Spinal cord (tissue), 10 donors: ENCODE results near the gene CXCR5. TPM values are rescaled to one million over a fixed set of nuclear protein-coding genes. Genes with fewer than 3 reads are reported as not detected.

ENCODE experiments used
- DNase-seq, 6 donors: peaks; one replicate each; pipeline versions ENCODE4 v3.0.0 to v3.0.0-alpha.2; 2013 to 2015; ENCODE audit warnings: low spot score in 6 of 6, low read depth in 4 of 6
- H3K27ac ChIP-seq: one replicate; pipeline ENCODE4 v1.5.1; 2013; ENCODE audit warnings: low read depth, low read length, control low read depth
- H3K27me3 ChIP-seq: one replicate; pipeline ENCODE4 v1.6.1; 2013; ENCODE audit warnings: low read length; ENCODE audit not compliant: control insufficient read depth, insufficient read depth
- H3K36me3 ChIP-seq: one replicate; pipeline ENCODE4 v1.6.1; 2013; ENCODE audit warnings: low read length; ENCODE audit not compliant: control insufficient read depth, insufficient read depth
- H3K4me1 ChIP-seq: one replicate; pipeline ENCODE4 v1.6.1; 2013; ENCODE audit warnings: low read length; ENCODE audit not compliant: control insufficient read depth, insufficient read depth
- H3K4me3 ChIP-seq: one replicate; pipeline ENCODE4 v1.5.1; 2013; ENCODE audit warnings: low read depth, low read length, control low read depth
- H3K9me3 ChIP-seq: one replicate; pipeline ENCODE4 v1.6.1; 2013; ENCODE audit warnings: low read length; ENCODE audit not compliant: control insufficient read depth, insufficient read depth
- WGBS: methylation state at CpG from one replicate; pipeline ENCODE4 v1.1.5; 2013; ENCODE audit warnings: missing lambda C conversion rate; ENCODE audit not compliant: insufficient coverage; 5-methylcytosine and 5-hydroxymethylcytosine counted together
- polyA plus RNA-seq, 2 donors: library from polyadenylated mRNA; unstranded; fragments of 120-200 nt; gene quantifications; one replicate each; pipeline ENCODE4 v1.2.1, GENCODE V29; 2013; ENCODE audit not compliant: insufficient read length in 2 of 2
- total RNA-seq, 2 donors: library from RNA; depleted of rRNA in 1 of 2; stranded (reverse); fragments of 120-200 nt in 1 of 2; fragments of >200 nt in 1 of 2; gene quantifications; one replicate each; pipeline versions ENCODE4 v1.2.3 to v1.2.4, GENCODE V29; 2013 to 2014
- donor health status: healthy.

CXCR5 gene
- total and polyA plus RNA-seq, 4 donors = not detected

GRCh38 chr11:118910309-118911112 is 26.8 kb downstream of the CXCR5 start:
- Histone ChIP-seq H3K4me3 (no peak overlapping the region), H3K4me1 (peaks cover 88% of the 10 kb centered on the region), H3K27ac (peak overlapping the region; percentile 93), H3K36me3 (peaks cover 44% of the 10 kb centered on the region), H3K9me3 (no peaks in the 10 kb centered on the region), H3K27me3 (no peaks in the 10 kb centered on the region)
- WGBS = 7% methylated on average over 58 of the region's 67 CpGs
- peak in 2 of 6 donors; percentile 79 to 80 for DNase-seq

GRCh38 chr11:118911113-118911879 is 27.6 kb downstream of the CXCR5 start:
- no peaks in the 10 kb centered on the region for H3K27me3 ChIP-seq
- no peak overlapping the region for H3K4me3 ChIP-seq
- H3K27ac ChIP-seq = peak overlapping the region; percentile 71
- peaks cover 46% of the 10 kb centered on the region for H3K36me3 ChIP-seq
- H3K9me3 ChIP-seq = no peaks in the 10 kb centered on the region
- 24% methylated on average over 11 of the region's 21 CpGs for WGBS
- H3K4me1 ChIP-seq = peaks cover 96% of the 10 kb centered on the region
- no peak for DNase-seq

GRCh38 chr11:118911880-118912741 is 28.4 kb downstream of the CXCR5 start:
- no peaks in the 10 kb centered on the region for H3K9me3 ChIP-seq
- no peak for DNase-seq
- no peak overlapping the region for H3K4me3 ChIP-seq
- H3K4me1 ChIP-seq = peaks cover 99% of the 10 kb centered on the region
- peaks cover 47% of the 10 kb centered on the region for H3K36me3 ChIP-seq
- WGBS = 42% methylated on average over 17 of the region's 23 CpGs
- H3K27ac ChIP-seq = peak overlapping the region; percentile 71
- H3K27me3 ChIP-seq = no peaks in the 10 kb centered on the region

DNA sequence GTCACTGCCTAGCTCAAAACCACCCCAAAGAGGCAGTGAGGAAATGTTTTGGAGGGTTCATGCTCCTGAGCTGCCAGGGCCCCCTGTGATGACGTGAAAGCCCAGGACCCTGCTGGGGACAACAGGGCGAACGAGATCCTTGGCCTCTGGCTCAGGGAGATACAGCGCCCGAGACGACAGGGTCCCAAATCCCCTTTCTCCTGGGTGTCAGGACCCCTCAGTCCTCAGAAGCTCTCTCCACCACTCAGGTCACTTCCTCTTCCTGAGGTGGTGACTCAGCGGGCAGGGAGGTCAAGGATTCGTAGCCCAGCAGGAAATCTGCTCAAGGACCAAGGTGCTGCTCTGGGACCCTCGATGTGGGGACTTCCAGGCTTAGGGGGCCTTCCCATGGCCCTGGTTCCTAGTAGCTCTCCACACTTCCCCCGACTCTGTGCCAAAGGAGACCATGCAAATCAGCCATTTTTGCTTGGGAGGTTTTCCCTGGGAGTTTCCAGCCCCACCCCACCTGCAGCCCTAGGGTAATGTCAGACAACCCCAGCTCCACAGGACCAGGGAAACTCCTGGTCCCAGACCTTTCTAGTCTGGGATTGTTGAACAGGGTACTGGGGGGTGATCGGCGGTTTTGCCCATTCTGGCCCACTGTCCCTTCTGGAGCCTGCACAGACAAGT is 29.2 kb downstream of the CXCR5 start:
- WGBS = 62% methylated on average over 12 of the region's 12 CpGs
- DNase-seq = no peak
- peaks cover 45% of the 10 kb centered on the region for H3K36me3 ChIP-seq
- H3K4me3 ChIP-seq = no peak overlapping the region
- H3K9me3 ChIP-seq = no peaks in the 10 kb centered on the region
- H3K4me1 ChIP-seq = peaks cover 98% of the 10 kb centered on the region
- H3K27me3 ChIP-seq = no peaks in the 10 kb centered on the region
- H3K27ac ChIP-seq = peak overlapping the region; percentile 71

DNA sequence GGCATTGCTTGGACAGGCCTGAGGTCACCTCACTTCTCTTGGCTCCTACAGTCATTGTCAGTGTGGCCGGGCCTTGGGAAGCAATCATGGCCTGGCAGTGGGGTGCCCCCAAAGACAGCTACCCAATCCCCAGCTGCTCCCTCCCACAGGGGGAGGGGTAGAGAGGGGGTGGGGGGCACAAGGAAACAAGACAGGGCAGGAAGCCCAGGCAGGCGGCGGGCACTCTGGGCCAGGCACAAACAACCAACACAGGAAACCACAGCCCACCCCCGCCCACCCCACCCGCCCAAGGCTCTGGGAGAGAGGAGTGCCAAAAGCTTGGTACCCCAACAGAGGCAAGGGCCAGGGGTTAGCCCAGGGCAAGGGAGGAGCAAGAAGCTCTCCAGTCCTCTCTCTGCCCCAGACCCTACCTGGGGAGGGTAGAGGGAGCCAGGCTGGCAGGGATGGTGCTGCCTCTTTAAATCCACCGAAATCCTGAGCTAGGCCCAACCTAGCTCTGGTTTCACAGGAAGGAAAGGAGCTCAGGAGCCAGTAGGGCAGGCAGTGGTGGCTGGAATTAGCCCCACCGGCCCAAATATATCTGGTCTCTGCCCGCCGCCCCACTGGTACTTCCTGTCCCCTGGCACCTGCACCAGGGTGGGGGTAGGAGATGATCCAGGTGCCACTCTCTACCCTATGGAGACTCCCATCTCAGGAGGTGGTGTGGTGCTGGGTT is 29.9 kb downstream of the CXCR5 start:
- no peak for DNase-seq
- Histone ChIP-seq H3K4me3 (no peak overlapping the region), H3K9me3 (no peaks in the 10 kb centered on the region), H3K4me1 (peaks cover 98% of the 10 kb centered on the region), H3K27me3 (no peaks in the 10 kb centered on the region), H3K27ac (peak overlapping the region; percentile 79), H3K36me3 (peaks cover 39% of the 10 kb centered on the region)
- no CpG with 5 or more reads among the region's 9 CpGs for WGBS

- Histone ChIP-seq H3K4me1 (peaks cover 98% of the 10 kb centered on the region), H3K9me3 (no peaks in the 10 kb centered on the region), H3K36me3 (peaks cover 39% of the 10 kb centered on the region), H3K27me3 (no peaks in the 10 kb centered on the region), H3K27ac (peak overlapping the region; percentile 79), H3K4me3 (no peak overlapping the region)
- peak in 2 of 6 donors; percentile 74 to 83 for DNase-seq
- 21% methylated on average over 7 of the region's 15 CpGs for WGBS
Measured at GRCh38 chr11:118914178-118914918, 30.7 kb downstream of the CXCR5 start.

- Histone ChIP-seq H3K9me3 (no peaks in the 10 kb centered on the region), H3K4me3 (no peak overlapping the region), H3K4me1 (peaks cover 98% of the 10 kb centered on the region), H3K36me3 (peaks cover 33% of the 10 kb centered on the region), H3K27me3 (no peaks in the 10 kb centered on the region), H3K27ac (peak overlapping the region; percentile 67)
- WGBS = 63% methylated on average over 3 of the region's 4 CpGs
- DNase-seq = no peak
Measured at GRCh38 chr11:118914987-118915386, 31.3 kb downstream of the CXCR5 start.

DNA sequence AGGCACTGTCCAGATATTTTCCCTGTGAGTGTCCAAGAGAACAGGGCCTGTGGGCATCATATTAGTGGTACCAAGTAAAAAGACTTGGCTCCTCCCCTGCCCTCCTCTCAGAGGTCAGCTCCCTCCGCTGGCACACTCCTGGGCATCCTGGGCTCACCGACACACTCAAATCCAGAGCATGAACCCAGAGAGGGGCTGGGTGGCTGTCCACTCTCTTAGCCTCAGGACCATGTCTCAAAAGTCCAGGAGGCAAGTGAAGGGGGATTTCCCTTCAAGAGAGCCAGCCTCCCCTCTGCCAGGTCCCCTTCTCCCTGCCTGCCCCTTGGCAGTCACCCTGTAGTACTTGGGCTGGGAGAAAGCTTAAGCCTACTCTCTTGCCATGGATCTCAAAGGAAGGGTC is 31.7 kb downstream of the CXCR5 start:
- Histone ChIP-seq H3K9me3 (no peaks in the 10 kb centered on the region), H3K27me3 (no peaks in the 10 kb centered on the region), H3K27ac (peak overlapping the region; percentile 67), H3K36me3 (peaks cover 33% of the 10 kb centered on the region), H3K4me1 (peaks cover 98% of the 10 kb centered on the region), H3K4me3 (no peak overlapping the region)
- 60% methylated on average over 2 of the region's 2 CpGs for WGBS
- DNase-seq = no peak
